ENCODE data around the gene SYCP3. TPM values are rescaled to one million over a fixed set of nuclear protein-coding genes. Genes with fewer than 3 reads are reported as not detected.
"Not testable (repeated sequence)": the region's sequence is repeated elsewhere in the genome, so short reads cannot be mapped to it uniquely, and the experiment has no call there.

Gene SYCP3
- total RNA-seq, 1 experiment from 2014 or later, result 0.19 TPM

DNA sequence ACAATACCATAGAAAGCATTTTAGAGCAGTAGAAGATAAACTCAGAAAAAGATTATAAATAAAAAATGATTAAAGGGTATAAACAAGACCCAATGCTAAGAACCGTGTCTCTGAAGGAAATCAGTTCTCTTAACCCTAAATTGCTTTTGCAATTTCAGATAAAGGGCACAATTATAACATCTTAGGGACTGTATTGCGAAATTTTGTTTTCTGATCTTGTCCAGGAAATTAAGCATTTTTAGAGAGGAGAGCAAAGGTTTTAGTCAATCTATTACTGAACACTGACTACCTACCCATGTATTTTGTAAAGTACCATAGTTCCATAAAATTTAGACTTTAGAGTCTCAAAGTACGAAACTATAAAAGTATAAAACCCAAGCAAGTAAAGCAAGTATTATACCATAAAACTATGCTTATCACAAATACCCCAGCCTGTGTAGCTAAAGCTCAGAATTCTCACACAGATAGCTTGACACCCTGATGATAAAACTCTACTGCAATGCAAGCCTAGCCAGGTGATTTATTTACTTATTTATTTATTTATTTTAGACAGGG, 48.6 kb downstream of the SYCP3 start:
- no TSS peak for BruUV-seq (replicated peaks)
- no peak for DNase-seq (ENCODE audit: low spot score)
- no peaks in the 10 kb centered on the region for H3K9me3 ChIP-seq (ENCODE audit: low read depth, low read length, poor library complexity, severe bottlenecking)
- TF ChIP-seq EZH2 (IDR thresholded peaks at IDR 0.05; ENCODE audit: borderline replicate concordance, low read depth, low read length, poor library complexity, severe bottlenecking) (no peak), CTCF (conservative IDR thresholded peaks at IDR 0.05; ENCODE audit: low read depth, low read length) (no peak)
- ChIA-PET POLR2A (ENCODE audit: low non-redundant PET) (no interaction called here), CTCF (no interaction called here)
- H3K27me3 ChIP-seq (replicated peaks; ENCODE audit: insufficient read depth, low read depth, low read length, poor library complexity), result no peaks in the 10 kb centered on the region
- no peaks in the 10 kb centered on the region for H3K36me3 ChIP-seq (ENCODE audit: insufficient read depth, low read length, poor library complexity, severe bottlenecking)
- no peak overlapping the region for H3K4me3 ChIP-seq (ENCODE audit: low read depth, low read length, poor library complexity, severe bottlenecking)
- H3K4me1 ChIP-seq (ENCODE audit: insufficient read depth, low read length, poor library complexity, severe bottlenecking), result no peaks in the 10 kb centered on the region
- intact Hi-C loops (cut with micrococcal nuclease; ENCODE audit: unreplicated experiment), result no loop called here
- H3K27ac ChIP-seq (ENCODE audit: low read depth, low read length, poor library complexity, severe bottlenecking), result no peak overlapping the region

- no TSS peak for BruUV-seq (replicated peaks)
- CTCF ChIA-PET, result no interaction called here
Observed at GRCh38 chr12:101686176-101686575, 53.1 kb downstream of the SYCP3 start.

DNA sequence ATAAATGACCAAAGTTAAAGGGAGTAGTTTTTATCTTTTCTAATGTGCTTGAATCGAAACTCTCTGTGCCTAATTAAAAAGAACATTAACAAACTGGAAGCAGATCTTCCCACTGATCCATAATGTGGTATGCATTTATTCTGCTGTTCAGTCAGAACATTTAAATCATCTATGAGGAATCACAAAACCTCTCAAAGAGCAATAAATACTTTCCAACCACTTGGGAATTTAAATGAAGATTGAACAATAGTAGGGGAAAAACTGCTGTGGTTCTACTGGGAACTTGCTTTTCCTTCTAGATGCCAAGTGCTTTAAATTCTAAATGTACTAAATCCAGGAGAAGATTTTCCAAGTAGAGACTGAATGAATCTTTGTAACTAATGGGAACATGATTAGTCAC, 54.2 kb downstream of the SYCP3 start:
- CTCF ChIA-PET, result no interaction called here

More at GRCh38 chr12:101686176-101686575, 53.1 kb downstream of the SYCP3 start:
- H3K36me3 ChIP-seq (ENCODE audit: insufficient read depth, low read length, poor library complexity, severe bottlenecking), result no peaks in the 10 kb centered on the region
- intact Hi-C loops (cut with micrococcal nuclease; ENCODE audit: unreplicated experiment), result no loop called here
- TF ChIP-seq CTCF (conservative IDR thresholded peaks at IDR 0.05; ENCODE audit: low read depth, low read length), result no peak
- TF ChIP-seq EZH2 (IDR thresholded peaks at IDR 0.05; ENCODE audit: borderline replicate concordance, low read depth, low read length, poor library complexity, severe bottlenecking), result no peak
- H3K9me3 ChIP-seq (ENCODE audit: low read depth, low read length, poor library complexity, severe bottlenecking), result no peaks in the 10 kb centered on the region
- H3K27me3 ChIP-seq (replicated peaks; ENCODE audit: insufficient read depth, low read depth, low read length, poor library complexity), result no peaks in the 10 kb centered on the region
- H3K27ac ChIP-seq (ENCODE audit: low read depth, low read length, poor library complexity, severe bottlenecking), result no peak overlapping the region
- peaks cover 6% of the 10 kb centered on the region for H3K4me1 ChIP-seq (ENCODE audit: insufficient read depth, low read length, poor library complexity, severe bottlenecking)
- no peak for DNase-seq (ENCODE audit: low spot score)
- POLR2A ChIA-PET (ENCODE audit: low non-redundant PET), result no interaction called here
- no peak overlapping the region for H3K4me3 ChIP-seq (ENCODE audit: low read depth, low read length, poor library complexity, severe bottlenecking)

GRCh38 chr12:101681627-101682026, 57.6 kb downstream of the SYCP3 start:
- H3K27ac ChIP-seq (ENCODE audit: low read depth, low read length, poor library complexity, severe bottlenecking); H3K4me3 ChIP-seq (ENCODE audit: low read depth, low read length, poor library complexity, severe bottlenecking); CTCF ChIA-PET; H3K4me1 ChIP-seq (ENCODE audit: insufficient read depth, low read length, poor library complexity, severe bottlenecking); DNase-seq (ENCODE audit: low spot score); H3K27me3 ChIP-seq (replicated peaks; ENCODE audit: insufficient read depth, low read depth, low read length, poor library complexity); H3K36me3 ChIP-seq (ENCODE audit: insufficient read depth, low read length, poor library complexity, severe bottlenecking); BruUV-seq (replicated peaks); intact Hi-C loops (cut with micrococcal nuclease; ENCODE audit: unreplicated experiment); POLR2A ChIA-PET (ENCODE audit: low non-redundant PET); H3K9me3 ChIP-seq (ENCODE audit: low read depth, low read length, poor library complexity, severe bottlenecking): not testable (repeated sequence)

More for the DNA sequence above, 54.2 kb downstream of the SYCP3 start:
- BruUV-seq (replicated peaks), result no TSS peak
- Histone ChIP-seq H3K4me3 (ENCODE audit: low read depth, low read length, poor library complexity, severe bottlenecking) (no peak overlapping the region), H3K9me3 (ENCODE audit: low read depth, low read length, poor library complexity, severe bottlenecking) (no peaks in the 10 kb centered on the region), H3K36me3 (ENCODE audit: insufficient read depth, low read length, poor library complexity, severe bottlenecking) (no peaks in the 10 kb centered on the region), H3K27me3 (replicated peaks; ENCODE audit: insufficient read depth, low read depth, low read length, poor library complexity) (no peaks in the 10 kb centered on the region), H3K27ac (ENCODE audit: low read depth, low read length, poor library complexity, severe bottlenecking) (no peak overlapping the region), H3K4me1 (ENCODE audit: insufficient read depth, low read length, poor library complexity, severe bottlenecking) (peaks cover 6% of the 10 kb centered on the region)
- POLR2A ChIA-PET (ENCODE audit: low non-redundant PET), result no interaction called here
- intact Hi-C loops (cut with micrococcal nuclease; ENCODE audit: unreplicated experiment), result no loop called here
- DNase-seq (ENCODE audit: low spot score), result no peak
- no peak for TF ChIP-seq CTCF (conservative IDR thresholded peaks at IDR 0.05; ENCODE audit: low read depth, low read length)
- TF ChIP-seq EZH2 (IDR thresholded peaks at IDR 0.05; ENCODE audit: borderline replicate concordance, low read depth, low read length, poor library complexity, severe bottlenecking), result no peak
